Dendritic cell treated with granulocyte-macrophage colony-stimulating factor and Interleukin-4, amounts not matched to agents 40 ng/mL and 50 ng/mL, for 4 days (primary cell): ENCODE results near the gene CLCNKA.
"Not testable (repeated sequence)": the region's sequence is repeated elsewhere in the genome, so short reads cannot be mapped to it uniquely, and the experiment has no call there.

ENCODE experiments used
- H3K27ac Mint-ChIP-seq: one replicate; pipeline ENCODE4 v1.8.0; 2022; ENCODE audit warnings: mild to moderate bottlenecking, mixed read lengths
- H3K27me3 Mint-ChIP-seq: one replicate; pipeline ENCODE4 v1.8.0; 2022; ENCODE audit warnings: mild to moderate bottlenecking, mixed read lengths
- H3K36me3 Mint-ChIP-seq: one replicate; pipeline ENCODE4 v1.8.0; 2022; ENCODE audit warnings: low read depth, mixed read lengths
- H3K4me1 Mint-ChIP-seq: one replicate; pipeline ENCODE4 v1.8.0; 2022; ENCODE audit warnings: low read depth, mixed read lengths
- H3K4me3 Mint-ChIP-seq: one replicate; pipeline ENCODE4 v1.8.0; 2022; ENCODE audit warnings: mild to moderate bottlenecking, moderate library complexity, mixed read lengths
- H3K9me3 Mint-ChIP-seq: one replicate; pipeline ENCODE4 v1.8.0; 2022; ENCODE audit warnings: mixed read lengths
- intact Hi-C: fragments of 100-400 bp; cut with micrococcal nuclease; formaldehyde crosslinking; loops from one replicate; pipeline ENCODE4 v1.15.0; 2022

Gene CLCNKA

GRCh38 chr1:16031551-16031950 is 9.7 kb downstream of the CLCNKA start:
- H3K9me3 Mint-ChIP-seq, result no peaks in the 10 kb centered on the region
- no peak overlapping the region for H3K27ac Mint-ChIP-seq
- intact Hi-C loops, result no loop called here
- H3K4me1 Mint-ChIP-seq, result peaks cover 12% of the 10 kb centered on the region
- peaks cover 39% of the 10 kb centered on the region for H3K27me3 Mint-ChIP-seq
- no peak overlapping the region for H3K4me3 Mint-ChIP-seq
- H3K36me3 Mint-ChIP-seq, result no peaks in the 10 kb centered on the region

- Mint-ChIP-seq H3K9me3 (no peaks in the 10 kb centered on the region), H3K27ac (no peak overlapping the region), H3K36me3 (no peaks in the 10 kb centered on the region), H3K27me3 (peaks cover 37% of the 10 kb centered on the region), H3K4me3 (no peak overlapping the region), H3K4me1 (peaks cover 5% of the 10 kb centered on the region)
- intact Hi-C loops, result loop anchor here (1.0 kb wide), 1 partner anchor 23 kb away; no protein-coding TSS in a partner anchor
Observed at GRCh38 chr1:16032388-16033102, 10.7 kb downstream of the CLCNKA start.

GRCh38 chr1:16033103-16033632 is 11.3 kb downstream of the CLCNKA start:
- peaks cover 31% of the 10 kb centered on the region for H3K27me3 Mint-ChIP-seq
- H3K27ac Mint-ChIP-seq, intact Hi-C loops, H3K4me3 Mint-ChIP-seq, H3K4me1 Mint-ChIP-seq, H3K9me3 Mint-ChIP-seq, H3K36me3 Mint-ChIP-seq: not testable (repeated sequence)

- H3K4me1 Mint-ChIP-seq, H3K4me3 Mint-ChIP-seq, intact Hi-C loops, H3K27ac Mint-ChIP-seq, H3K9me3 Mint-ChIP-seq, H3K36me3 Mint-ChIP-seq: not testable (repeated sequence)
- peaks cover 19% of the 10 kb centered on the region for H3K27me3 Mint-ChIP-seq
Observed at GRCh38 chr1:16036461-16036860, 14.6 kb downstream of the CLCNKA start.

GRCh38 chr1:16038620-16038912 is 16.7 kb downstream of the CLCNKA start:
- Mint-ChIP-seq H3K4me3 (no peak overlapping the region), H3K27ac (no peak overlapping the region), H3K9me3 (no peaks in the 10 kb centered on the region), H3K4me1 (no peaks in the 10 kb centered on the region), H3K27me3 (peaks cover 20% of the 10 kb centered on the region), H3K36me3 (no peaks in the 10 kb centered on the region)
- intact Hi-C loops, result no loop called here

GRCh38 chr1:16039871-16040270 is 18.0 kb downstream of the CLCNKA start:
- H3K27ac Mint-ChIP-seq, intact Hi-C loops, H3K4me3 Mint-ChIP-seq: not testable (repeated sequence)

GRCh38 chr1:16041200-16041599 is 19.4 kb downstream of the CLCNKA start:
- Mint-ChIP-seq H3K27me3 (peaks cover 14% of the 10 kb centered on the region), H3K4me1 (peaks cover 4% of the 10 kb centered on the region), H3K27ac (no peak overlapping the region), H3K9me3 (no peaks in the 10 kb centered on the region), H3K36me3 (no peaks in the 10 kb centered on the region), H3K4me3 (no peak overlapping the region)
- intact Hi-C loops, result no loop called here

More at GRCh38 chr1:16039871-16040270, 18.0 kb downstream of the CLCNKA start:
- not testable (repeated sequence) for H3K4me1 Mint-ChIP-seq, H3K36me3 Mint-ChIP-seq, H3K9me3 Mint-ChIP-seq
- H3K27me3 Mint-ChIP-seq, result peaks cover 14% of the 10 kb centered on the region

GRCh38 chr1:16042096-16042495 is 20.3 kb downstream of the CLCNKA start:
- intact Hi-C loops, result no loop called here
- Mint-ChIP-seq H3K27me3 (peaks cover 18% of the 10 kb centered on the region), H3K4me1 (peaks cover 4% of the 10 kb centered on the region), H3K9me3 (no peaks in the 10 kb centered on the region), H3K36me3 (no peaks in the 10 kb centered on the region), H3K27ac (no peak overlapping the region), H3K4me3 (no peak overlapping the region)

GRCh38 chr1:16042654-16043053 is 20.8 kb downstream of the CLCNKA start:
- intact Hi-C loops, result not testable (repeated sequence)

GRCh38 chr1:16043521-16043920 is 21.7 kb downstream of the CLCNKA start, which contains the start of gene CLCNKB:
Gene CLCNKB (plus strand): TSS chr1:16043782. CDS start chr1:16044493, 711 bp downstream.
- Mint-ChIP-seq H3K27ac (no peak within 1 kb of the TSS), H3K36me3 (no peaks in the 10 kb centered on the region)

More at GRCh38 chr1:16042654-16043053, 20.8 kb downstream of the CLCNKA start:
- H3K4me1 Mint-ChIP-seq, H3K4me3 Mint-ChIP-seq, H3K9me3 Mint-ChIP-seq, H3K36me3 Mint-ChIP-seq, H3K27ac Mint-ChIP-seq: not testable (repeated sequence)
- peaks cover 15% of the 10 kb centered on the region for H3K27me3 Mint-ChIP-seq

GRCh38 chr1:16043950-16044349 is 22.1 kb downstream of the CLCNKA start:
- intact Hi-C loops, result no loop called here
- H3K27me3 Mint-ChIP-seq, result peaks cover 25% of the 10 kb centered on the region
- H3K36me3 Mint-ChIP-seq, result no peaks in the 10 kb centered on the region
- no peaks in the 10 kb centered on the region for H3K9me3 Mint-ChIP-seq
- H3K27ac Mint-ChIP-seq, result no peak overlapping the region
- no peak overlapping the region for H3K4me3 Mint-ChIP-seq
- H3K4me1 Mint-ChIP-seq, result peaks cover 9% of the 10 kb centered on the region

More at GRCh38 chr1:16043521-16043920, 21.7 kb downstream of the CLCNKA start, which contains the start of gene CLCNKB:
- intact Hi-C loops, result no loop called here
- Mint-ChIP-seq H3K4me1 (peaks cover 5% of the 10 kb centered on the region), H3K9me3 (no peaks in the 10 kb centered on the region), H3K4me3 (no peak within 1 kb of the TSS), H3K27me3 (peaks cover 20% of the 10 kb centered on the region)

- intact Hi-C loops, result no loop called here
- H3K9me3 Mint-ChIP-seq, result no peaks in the 10 kb centered on the region
- peaks cover 37% of the 10 kb centered on the region for H3K27me3 Mint-ChIP-seq
- peaks cover 10% of the 10 kb centered on the region for H3K4me1 Mint-ChIP-seq
- no peak overlapping the region for H3K4me3 Mint-ChIP-seq
- no peak overlapping the region for H3K27ac Mint-ChIP-seq
- H3K36me3 Mint-ChIP-seq, result no peaks in the 10 kb centered on the region
Observed at GRCh38 chr1:16046842-16047241, 25.0 kb downstream of the CLCNKA start.

- H3K4me3 Mint-ChIP-seq, result no peak overlapping the region
- no peak overlapping the region for H3K27ac Mint-ChIP-seq
Observed at GRCh38 chr1:16047791-16048475, 26.1 kb downstream of the CLCNKA start.

GRCh38 chr1:16048573-16049189 is 26.8 kb downstream of the CLCNKA start:
- Mint-ChIP-seq H3K27me3 (peaks cover 35% of the 10 kb centered on the region), H3K4me3 (peak overlapping the region; percentile 56), H3K4me1 (peaks cover 10% of the 10 kb centered on the region), H3K36me3 (no peaks in the 10 kb centered on the region), H3K27ac (peak overlapping the region; percentile 33), H3K9me3 (no peaks in the 10 kb centered on the region)
- intact Hi-C loops, result no loop called here

More at GRCh38 chr1:16047791-16048475, 26.1 kb downstream of the CLCNKA start:
- Mint-ChIP-seq H3K9me3 (no peaks in the 10 kb centered on the region), H3K4me1 (peaks cover 10% of the 10 kb centered on the region), H3K27me3 (peaks cover 40% of the 10 kb centered on the region), H3K36me3 (no peaks in the 10 kb centered on the region)
- intact Hi-C loops, result no loop called here
